ENCODE results near the gene OLFM2.

Gene OLFM2

GRCh38 chr19:9883231-9883758, 53.0 kb downstream of the OLFM2 start:
- no peaks in the 10 kb centered on the region for H3K36me3 ChIP-seq
- no peaks in the 10 kb centered on the region for H3K27me3 ChIP-seq (ENCODE audit: insufficient read depth, low read depth, severe bottlenecking)
- H3K27ac ChIP-seq, result peak overlapping the region; percentile 88
- peak; percentile 96 for DNase-seq
- TF ChIP-seq CTCF (IDR thresholded peaks at IDR 0.05; ENCODE audit: low read depth, low read length), result no peak
- no peak overlapping the region for H3K4me3 ChIP-seq (ENCODE audit: low read depth, low read length)
- no peaks in the 10 kb centered on the region for H3K9me3 ChIP-seq (ENCODE audit: severe bottlenecking)

GRCh38 chr19:9881720-9882119, 54.6 kb downstream of the OLFM2 start:
- peak overlapping the region; percentile 88 for H3K27ac ChIP-seq
- TF ChIP-seq CTCF (IDR thresholded peaks at IDR 0.05; ENCODE audit: low read depth, low read length), result no peak
- H3K27me3 ChIP-seq (ENCODE audit: insufficient read depth, low read depth, severe bottlenecking), result no peaks in the 10 kb centered on the region
- H3K9me3 ChIP-seq (ENCODE audit: severe bottlenecking), result no peaks in the 10 kb centered on the region
- peak; percentile 94 for DNase-seq
- H3K4me3 ChIP-seq (ENCODE audit: low read depth, low read length), result no peak overlapping the region
- no peaks in the 10 kb centered on the region for H3K36me3 ChIP-seq

GRCh38 chr19:9878511-9879196, 57.7 kb downstream of the OLFM2 start:
- no peak for TF ChIP-seq CTCF (IDR thresholded peaks at IDR 0.05; ENCODE audit: low read depth, low read length)
- no peaks in the 10 kb centered on the region for H3K9me3 ChIP-seq (ENCODE audit: severe bottlenecking)
- no peak overlapping the region for H3K27ac ChIP-seq
- H3K27me3 ChIP-seq (ENCODE audit: insufficient read depth, low read depth, severe bottlenecking), result no peaks in the 10 kb centered on the region
- no peak for DNase-seq
- H3K4me3 ChIP-seq (ENCODE audit: low read depth, low read length), result no peak overlapping the region
- H3K36me3 ChIP-seq, result peaks cover 5% of the 10 kb centered on the region

GRCh38 chr19:9877780-9878510, 58.4 kb downstream of the OLFM2 start:
- no peak overlapping the region for H3K27ac ChIP-seq
- DNase-seq, result no peak
- peaks cover 5% of the 10 kb centered on the region for H3K36me3 ChIP-seq
- H3K9me3 ChIP-seq (ENCODE audit: severe bottlenecking), result no peaks in the 10 kb centered on the region
- H3K27me3 ChIP-seq (ENCODE audit: insufficient read depth, low read depth, severe bottlenecking), result no peaks in the 10 kb centered on the region
- H3K4me3 ChIP-seq (ENCODE audit: low read depth, low read length), result no peak overlapping the region
- TF ChIP-seq CTCF (IDR thresholded peaks at IDR 0.05; ENCODE audit: low read depth, low read length), result no peak

GRCh38 chr19:9875796-9876195, 60.5 kb downstream of the OLFM2 start:
- no peaks in the 10 kb centered on the region for H3K9me3 ChIP-seq (ENCODE audit: severe bottlenecking)
- H3K27ac ChIP-seq, result peak overlapping the region; percentile 52
- peaks cover 5% of the 10 kb centered on the region for H3K36me3 ChIP-seq
- DNase-seq, result peak; percentile 21
- TF ChIP-seq CTCF (IDR thresholded peaks at IDR 0.05; ENCODE audit: low read depth, low read length), result no peak
- no peaks in the 10 kb centered on the region for H3K27me3 ChIP-seq (ENCODE audit: insufficient read depth, low read depth, severe bottlenecking)
- H3K4me3 ChIP-seq (ENCODE audit: low read depth, low read length), result no peak overlapping the region
